Measurements from ENCODE around the gene VSIG4. TPM values are rescaled to one million over a fixed set of nuclear protein-coding genes. Genes with fewer than 3 reads are reported as not detected.

The VSIG4 gene
- total RNA-seq, 1 experiment from 2014 or later, result not detected

DNA sequence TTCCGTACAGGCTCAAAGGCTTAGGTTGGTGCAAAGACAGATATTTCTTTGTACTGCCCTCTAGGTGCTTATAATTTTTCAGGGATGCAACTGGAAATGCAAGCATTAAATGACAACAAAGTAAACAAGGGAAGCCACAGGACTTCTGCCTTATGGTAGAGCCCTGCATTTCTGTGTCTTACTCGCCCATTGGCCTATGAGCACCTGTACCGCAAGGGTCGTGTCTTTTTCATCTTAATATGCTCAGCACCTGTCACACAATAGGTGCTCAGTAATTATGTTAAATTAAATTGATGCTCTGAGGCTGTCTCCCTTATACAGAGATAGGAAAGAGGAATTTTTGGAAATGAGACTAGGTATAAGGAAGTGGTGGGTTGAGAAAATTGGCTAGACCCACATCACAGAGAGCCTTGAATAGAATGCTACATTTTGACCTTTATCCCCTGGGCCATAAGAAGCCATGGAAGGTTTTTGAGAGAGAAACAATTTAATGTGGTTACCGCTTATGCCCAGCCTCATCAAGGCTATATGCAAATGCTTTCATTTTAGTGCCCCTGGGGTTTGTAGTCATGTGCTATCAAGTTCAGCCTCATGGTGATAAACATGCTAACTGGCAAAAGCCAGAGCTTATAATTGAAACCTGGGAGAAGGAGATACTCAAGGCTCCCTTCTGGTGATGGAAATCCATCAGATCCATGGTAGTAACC lies 16.3 kb downstream of the VSIG4 start:
- Histone ChIP-seq H3K4me1 (no peaks in the 10 kb centered on the region), H3K9me3 (no peaks in the 10 kb centered on the region), H3K4me3 (ENCODE audit: low read depth, low read length) (no peak overlapping the region), H3K36me3 (ENCODE audit: control insufficient read depth, insufficient read depth, low read length) (no peaks in the 10 kb centered on the region), H3K27me3 (replicated peaks; ENCODE audit: control insufficient read depth, insufficient read depth, low read length) (no peaks in the 10 kb centered on the region)
- Mint-ChIP-seq H3K9me3 (ENCODE audit: unreplicated experiment) (no peaks in the 10 kb centered on the region), H3K4me3 (ENCODE audit: unreplicated experiment) (no peak overlapping the region), H3K36me3 (ENCODE audit: insufficient read depth, unreplicated experiment) (no peaks in the 10 kb centered on the region), H3K4me1 (ENCODE audit: low read depth, unreplicated experiment) (no peaks in the 10 kb centered on the region), H3K27me3 (ENCODE audit: insufficient read depth, unreplicated experiment) (no peaks in the 10 kb centered on the region), H3K27ac (ENCODE audit: unreplicated experiment) (no peak overlapping the region)
- DNase-seq, result no peak
- BruUV-seq (replicated peaks), result no TSS peak
- intact Hi-C loops (cut with micrococcal nuclease; ENCODE audit: unreplicated experiment), result no loop called here
- ChIA-PET POLR2A (no interaction called here), CTCF (no interaction called here)
- TF ChIP-seq CTCF (IDR thresholded peaks at IDR 0.05; ENCODE audit: insufficient read depth in 1 of 2, low read depth in 1 of 2, low read length in 1 of 2, severe bottlenecking in 1 of 2, unreplicated experiment in 1 of 2), result no peak

- Mint-ChIP-seq H3K36me3 (ENCODE audit: insufficient read depth, unreplicated experiment) (no peaks in the 10 kb centered on the region), H3K27me3 (ENCODE audit: insufficient read depth, unreplicated experiment) (no peaks in the 10 kb centered on the region), H3K27ac (ENCODE audit: unreplicated experiment) (no peak overlapping the region), H3K4me3 (ENCODE audit: unreplicated experiment) (no peak overlapping the region), H3K9me3 (ENCODE audit: unreplicated experiment) (no peaks in the 10 kb centered on the region), H3K4me1 (ENCODE audit: low read depth, unreplicated experiment) (no peaks in the 10 kb centered on the region)
- no peak for TF ChIP-seq CTCF (IDR thresholded peaks at IDR 0.05; ENCODE audit: insufficient read depth in 1 of 2, low read depth in 1 of 2, low read length in 1 of 2, severe bottlenecking in 1 of 2, unreplicated experiment in 1 of 2)
- Histone ChIP-seq H3K4me3 (ENCODE audit: low read depth, low read length) (no peak overlapping the region), H3K4me1 (no peaks in the 10 kb centered on the region), H3K36me3 (ENCODE audit: control insufficient read depth, insufficient read depth, low read length) (no peaks in the 10 kb centered on the region), H3K27me3 (replicated peaks; ENCODE audit: control insufficient read depth, insufficient read depth, low read length) (no peaks in the 10 kb centered on the region), H3K9me3 (no peaks in the 10 kb centered on the region)
- ChIA-PET POLR2A (no interaction called here), CTCF (no interaction called here)
- intact Hi-C loops (cut with micrococcal nuclease; ENCODE audit: unreplicated experiment), result no loop called here
- BruUV-seq (replicated peaks), result no TSS peak
- no peak for DNase-seq
Observed at GRCh38 chrX:66022632-66023384, 17.1 kb downstream of the VSIG4 start.

DNA sequence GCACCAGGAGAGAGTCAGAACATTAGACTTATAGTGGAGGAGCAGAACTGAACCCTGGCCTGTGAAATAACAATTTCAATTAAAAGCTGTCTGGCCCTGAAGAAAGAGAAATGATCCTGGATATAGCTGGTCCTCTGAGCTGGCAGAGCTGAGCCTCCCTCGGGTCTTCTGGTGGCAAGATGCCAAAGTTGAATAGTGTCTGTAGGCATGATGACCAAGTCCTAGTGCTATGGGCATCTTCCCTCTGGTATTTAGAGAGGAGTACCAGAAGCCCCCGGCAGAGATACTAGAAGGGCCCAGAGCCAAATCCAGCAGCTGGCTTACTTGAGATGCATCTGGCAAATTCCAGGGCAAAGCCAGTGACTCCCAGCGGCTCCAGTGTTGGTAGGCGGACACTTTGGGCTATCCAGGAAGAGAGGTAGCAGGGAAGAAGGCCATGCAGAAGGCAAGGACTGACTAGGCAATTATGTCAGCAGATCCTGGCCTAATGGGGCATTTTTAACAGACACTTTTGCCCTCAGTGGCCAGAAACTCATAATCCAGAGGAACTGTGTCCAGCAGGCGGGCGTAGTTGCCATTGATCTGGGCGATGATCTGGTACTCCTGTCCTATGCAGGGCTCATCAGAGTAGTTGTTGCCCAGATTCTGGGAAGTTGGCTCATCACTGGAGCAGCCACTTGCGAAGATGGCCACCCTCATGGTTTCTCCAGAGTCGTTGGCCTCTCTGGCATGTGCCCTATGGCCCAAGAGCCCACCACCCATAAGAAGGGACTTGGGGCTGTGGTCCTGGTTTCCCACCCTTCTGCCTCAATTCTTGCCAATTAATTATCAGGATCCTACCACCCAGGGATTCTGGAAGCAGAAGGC lies 17.9 kb downstream of the VSIG4 start:
- H3K27me3 ChIP-seq (replicated peaks; ENCODE audit: control insufficient read depth, insufficient read depth, low read length), result no peaks in the 10 kb centered on the region
- no peaks in the 10 kb centered on the region for H3K9me3 ChIP-seq
- DNase-seq, result no peak
- H3K36me3 ChIP-seq (ENCODE audit: control insufficient read depth, insufficient read depth, low read length), result no peaks in the 10 kb centered on the region
- Mint-ChIP-seq H3K27me3 (ENCODE audit: insufficient read depth, unreplicated experiment) (no peaks in the 10 kb centered on the region), H3K27ac (ENCODE audit: unreplicated experiment) (no peak overlapping the region), H3K36me3 (ENCODE audit: insufficient read depth, unreplicated experiment) (no peaks in the 10 kb centered on the region), H3K4me3 (ENCODE audit: unreplicated experiment) (no peak overlapping the region), H3K9me3 (ENCODE audit: unreplicated experiment) (no peaks in the 10 kb centered on the region), H3K4me1 (ENCODE audit: low read depth, unreplicated experiment) (no peaks in the 10 kb centered on the region)
- no peak for TF ChIP-seq CTCF (IDR thresholded peaks at IDR 0.05; ENCODE audit: insufficient read depth in 1 of 2, low read depth in 1 of 2, low read length in 1 of 2, severe bottlenecking in 1 of 2, unreplicated experiment in 1 of 2)
- H3K4me3 ChIP-seq (ENCODE audit: low read depth, low read length), result no peak overlapping the region
- ChIA-PET POLR2A (no interaction called here), CTCF (no interaction called here)
- intact Hi-C loops (cut with micrococcal nuclease; ENCODE audit: unreplicated experiment), result no loop called here
- BruUV-seq (replicated peaks), result no TSS peak
- H3K4me1 ChIP-seq, result no peaks in the 10 kb centered on the region
